ENCODE results near the gene B4GALT1. TPM values are rescaled to one million over a fixed set of nuclear protein-coding genes. Genes with fewer than 3 reads are reported as not detected.

The B4GALT1 gene
- total RNA-seq, 1 donor from 2014 or later = 60.2 TPM

- TF ChIP-seq CTCF (IDR thresholded peaks at IDR 0.05) = peak; percentile 12
- Mint-ChIP-seq H3K36me3 (ENCODE audit: low read depth) (no peaks in the 10 kb centered on the region), H3K4me3 (ENCODE audit: unreplicated experiment) (no peak overlapping the region), H3K27ac (ENCODE audit: unreplicated experiment) (peak overlapping the region; percentile 39), H3K9me3 (ENCODE audit: low read depth) (no peaks in the 10 kb centered on the region), H3K27me3 (ENCODE audit: low read depth) (no peaks in the 10 kb centered on the region), H3K4me1 (ENCODE audit: low read depth) (peaks cover 71% of the 10 kb centered on the region)
- no peak for DNase-seq (ENCODE audit: low spot score)
These were observed 63.4 kb downstream of the B4GALT1 start for GRCh38 chr9:33103501-33104281.

GRCh38 chr9:33102551-33103210 lies 64.5 kb downstream of the B4GALT1 start:
- no peak for TF ChIP-seq CTCF (IDR thresholded peaks at IDR 0.05)
- Mint-ChIP-seq H3K9me3 (ENCODE audit: low read depth) (no peaks in the 10 kb centered on the region), H3K36me3 (ENCODE audit: low read depth) (no peaks in the 10 kb centered on the region), H3K4me1 (ENCODE audit: low read depth) (peaks cover 65% of the 10 kb centered on the region), H3K27me3 (ENCODE audit: low read depth) (no peaks in the 10 kb centered on the region), H3K27ac (ENCODE audit: unreplicated experiment) (peak overlapping the region; percentile 91), H3K4me3 (ENCODE audit: unreplicated experiment) (no peak overlapping the region)
- DNase-seq (ENCODE audit: low spot score) = no peak

GRCh38 chr9:33101104-33101951 lies 65.8 kb downstream of the B4GALT1 start:
- Mint-ChIP-seq H3K4me3 (ENCODE audit: unreplicated experiment) (no peak overlapping the region), H3K36me3 (ENCODE audit: low read depth) (no peaks in the 10 kb centered on the region), H3K9me3 (ENCODE audit: low read depth) (no peaks in the 10 kb centered on the region), H3K27me3 (ENCODE audit: low read depth) (no peaks in the 10 kb centered on the region), H3K27ac (ENCODE audit: unreplicated experiment) (peak overlapping the region; percentile 91), H3K4me1 (ENCODE audit: low read depth) (peaks cover 51% of the 10 kb centered on the region)
- no peak for TF ChIP-seq CTCF (IDR thresholded peaks at IDR 0.05)
- DNase-seq (ENCODE audit: low spot score) = no peak

- Mint-ChIP-seq H3K27me3 (ENCODE audit: low read depth) (no peaks in the 10 kb centered on the region), H3K4me1 (ENCODE audit: low read depth) (peaks cover 39% of the 10 kb centered on the region), H3K36me3 (ENCODE audit: low read depth) (no peaks in the 10 kb centered on the region), H3K27ac (ENCODE audit: unreplicated experiment) (no peak overlapping the region), H3K9me3 (ENCODE audit: low read depth) (no peaks in the 10 kb centered on the region), H3K4me3 (ENCODE audit: unreplicated experiment) (no peak overlapping the region)
- DNase-seq (ENCODE audit: low spot score) = no peak
- TF ChIP-seq CTCF (IDR thresholded peaks at IDR 0.05) = no peak
These were observed 67.4 kb downstream of the B4GALT1 start for GRCh38 chr9:33099754-33100153.

DNA sequence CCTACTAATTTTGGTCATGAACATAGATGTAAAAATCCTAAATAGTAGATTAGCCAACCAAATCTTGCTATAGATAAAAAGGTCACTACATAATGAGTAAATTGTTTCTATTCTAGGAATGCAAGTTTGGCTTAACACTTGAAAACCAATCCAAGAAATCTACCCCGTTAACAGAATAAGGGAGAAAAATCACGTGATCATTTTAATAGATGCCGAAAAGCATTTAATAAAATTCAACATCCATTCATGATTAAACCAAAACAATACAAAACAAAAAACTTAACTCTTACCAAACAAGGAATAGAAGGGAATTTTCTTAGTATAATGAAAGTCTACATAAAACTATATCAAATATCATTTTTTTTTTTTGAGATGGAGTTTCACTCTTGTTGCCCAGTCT lies 69.9 kb downstream of the B4GALT1 start:
- Mint-ChIP-seq H3K27me3 (ENCODE audit: low read depth) (peaks cover under 1% of the 10 kb centered on the region), H3K9me3 (ENCODE audit: low read depth) (no peaks in the 10 kb centered on the region)
- no peak for DNase-seq (ENCODE audit: low spot score)

More for the DNA sequence above, 69.9 kb downstream of the B4GALT1 start:
- no peak for TF ChIP-seq CTCF (IDR thresholded peaks at IDR 0.05)
- no peak overlapping the region for H3K4me3 Mint-ChIP-seq (ENCODE audit: unreplicated experiment)
- no peak overlapping the region for H3K27ac Mint-ChIP-seq (ENCODE audit: unreplicated experiment)
- no peaks in the 10 kb centered on the region for H3K36me3 Mint-ChIP-seq (ENCODE audit: low read depth)
- H3K4me1 Mint-ChIP-seq (ENCODE audit: low read depth) = peaks cover 16% of the 10 kb centered on the region

Data from chondrocyte (in vitro differentiated cells).